ENCODE results near the gene ARNT2.

DNA sequence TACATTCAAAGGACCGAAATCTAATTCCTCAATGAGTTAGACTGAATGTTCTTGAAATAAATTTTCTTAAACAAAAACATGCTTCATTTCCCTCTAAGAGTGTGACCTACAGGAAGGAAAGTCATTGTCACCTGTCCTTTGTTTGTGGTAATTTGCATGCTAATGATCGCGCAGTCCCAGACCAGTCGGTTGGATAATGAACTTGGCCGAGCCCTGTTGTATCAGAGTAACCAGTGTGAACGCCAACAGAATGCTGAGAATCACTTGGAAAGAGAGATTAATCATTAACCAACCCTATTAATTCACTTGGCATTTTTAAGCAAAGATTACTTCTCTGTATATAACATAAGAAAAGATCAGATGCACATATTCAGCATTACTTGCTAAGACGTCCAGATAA is 8.1 kb upstream of the ARNT2 start:
- TF ChIP-seq TCF7L2 (IDR thresholded peaks at IDR 0.05; ENCODE audit: low read depth, low read length) = no peak
- TF ChIP-seq POLR2AphosphoS5 (IDR thresholded peaks at IDR 0.05; ENCODE audit: low read depth, low read length) = no peak
